Fibroblast of gingiva (primary cell): Measurements from ENCODE around the gene COL18A1.
"Not testable (repeated sequence)": the region's sequence is repeated elsewhere in the genome, so short reads cannot be mapped to it uniquely, and the experiment has no call there.

Experiments used
- DNase-seq: peaks from one replicate; pipeline ENCODE4 v3.0.0-alpha.2; 2011; ENCODE audit warnings: low read depth

Gene COL18A1

GRCh38 chr21:45522986-45523385 lies 118.0 kb downstream of the COL18A1 start:
- no peak for DNase-seq

GRCh38 chr21:45523411-45524101 lies 118.6 kb downstream of the COL18A1 start:
- DNase-seq, result no peak

- no peak for DNase-seq
Observed at GRCh38 chr21:45524756-45525152, 119.8 kb downstream of the COL18A1 start.

GRCh38 chr21:45525153-45525909 lies 120.4 kb downstream of the COL18A1 start:
- DNase-seq, result no peak

GRCh38 chr21:45525910-45526306 lies 120.9 kb downstream of the COL18A1 start:
- no peak for DNase-seq

GRCh38 chr21:45527151-45527999 lies 122.4 kb downstream of the COL18A1 start:
- not testable (repeated sequence) for DNase-seq

- no peak for DNase-seq
Observed at GRCh38 chr21:45528028-45528705, 123.2 kb downstream of the COL18A1 start.

- no peak for DNase-seq
Observed at GRCh38 chr21:45528981-45529784, 124.2 kb downstream of the COL18A1 start.

GRCh38 chr21:45529785-45530422 lies 124.9 kb downstream of the COL18A1 start:
- DNase-seq, result no peak

- DNase-seq, result no peak
Observed at GRCh38 chr21:45530423-45531113, 125.6 kb downstream of the COL18A1 start.

- DNase-seq, result not testable (repeated sequence)
Observed at GRCh38 chr21:45531114-45531392, 126.1 kb downstream of the COL18A1 start.

- no peak for DNase-seq
Observed at GRCh38 chr21:45531393-45532215, 126.6 kb downstream of the COL18A1 start.

GRCh38 chr21:45532826-45533360 lies 127.9 kb downstream of the COL18A1 start:
- no peak for DNase-seq

- no peak for DNase-seq
Observed at GRCh38 chr21:45533361-45533845, 128.4 kb downstream of the COL18A1 start.

GRCh38 chr21:45533846-45534635 lies 129.1 kb downstream of the COL18A1 start:
- no peak for DNase-seq

- DNase-seq, result no peak
Observed at GRCh38 chr21:45534636-45535331, 129.8 kb downstream of the COL18A1 start.

- DNase-seq, result no peak
Observed at GRCh38 chr21:45535341-45536081, 130.5 kb downstream of the COL18A1 start.
